Testis (tissue), 2 donors: Measurements from ENCODE around the gene CIB4.

Source experiments
- CTCF ChIP-seq, 3 experiments: fragments of 450-650 bp in 2 of 3; fragments of 200-600 bp in 1 of 3; sonication (generic) in 1 of 3; IDR thresholded peaks; one replicate each; pipeline ENCODE4 v1.5.1; 2016 to 2019; ENCODE audit warnings: antibody characterized with exemption in 3 of 3, mild to moderate bottlenecking in 2 of 3, moderate library complexity in 1 of 3
- POLR2A ChIP-seq: fragments of 450-650 bp; IDR thresholded peaks from one replicate; pipeline ENCODE4 v1.6.1; 2017; ENCODE audit warnings: antibody characterized with exemption, mild to moderate bottlenecking, moderate library complexity

GRCh38 chr2:26645762-26646161 is 4.6 kb upstream of the CIB4 start:
- TF ChIP-seq CTCF (IDR thresholded peaks at IDR 0.05) (no peak), POLR2A (no peak)
